Tibial nerve (tissue), 4 donors: Measurements from ENCODE around the gene FADS2.

ENCODE experiments used
- EP300 ChIP-seq, 2 donors: sonication (generic); formaldehyde crosslinking; IDR thresholded peaks; one replicate each; pipeline ENCODE4 v1.6.1; 2017; ENCODE audit warnings: antibody characterized with exemption in 2 of 2, mild to moderate bottlenecking in 1 of 2
- POLR2A ChIP-seq, 2 donors: fragments of 450-650 bp; IDR thresholded peaks; one replicate each; pipeline ENCODE4 v1.6.1; 2017; ENCODE audit warnings: antibody characterized with exemption in 2 of 2, mild to moderate bottlenecking in 2 of 2, moderate library complexity in 2 of 2
- TF ChIP-seq, protein P1 (sequence below), 5 experiments: fragments of 200-600 bp in 3 of 5; fragments of 450-650 bp in 2 of 5; sonication (generic) in 3 of 5; IDR thresholded peaks; one replicate each; pipeline ENCODE4 v1.5.1; 2016 to 2019; ENCODE audit warnings: antibody characterized with exemption in 5 of 5, mild to moderate bottlenecking in 3 of 5, moderate library complexity in 2 of 5

DNA sequence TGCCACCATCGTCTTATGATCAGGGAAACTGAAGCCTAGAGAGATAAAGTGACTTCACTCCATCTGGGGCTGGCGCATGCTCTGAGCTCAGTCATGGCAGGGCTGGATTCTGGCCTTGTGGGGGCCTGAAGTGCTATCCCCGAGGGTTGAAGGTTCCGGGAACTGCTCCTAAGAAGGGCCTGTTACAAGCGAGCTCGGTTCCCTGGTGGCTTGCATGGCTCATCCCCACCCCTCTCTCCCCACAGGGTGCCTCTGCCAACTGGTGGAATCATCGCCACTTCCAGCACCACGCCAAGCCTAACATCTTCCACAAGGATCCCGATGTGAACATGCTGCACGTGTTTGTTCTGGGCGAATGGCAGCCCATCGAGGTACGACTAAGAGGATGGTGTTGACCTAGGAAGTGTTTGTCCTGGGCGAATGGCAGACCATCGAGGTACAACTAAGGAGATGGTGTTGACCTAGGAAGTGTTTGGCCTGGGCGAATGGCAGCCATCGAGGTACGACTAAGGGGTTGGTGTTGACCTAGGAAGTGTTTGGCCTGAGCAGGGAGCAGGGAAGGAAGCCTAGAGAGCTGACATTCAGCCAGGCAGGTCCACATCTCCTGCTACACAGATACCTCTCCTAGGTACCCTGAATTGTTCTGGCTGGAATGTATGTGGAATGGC is 19.9 kb downstream of the FADS2 start:
- TF ChIP-seq, protein P1, sequence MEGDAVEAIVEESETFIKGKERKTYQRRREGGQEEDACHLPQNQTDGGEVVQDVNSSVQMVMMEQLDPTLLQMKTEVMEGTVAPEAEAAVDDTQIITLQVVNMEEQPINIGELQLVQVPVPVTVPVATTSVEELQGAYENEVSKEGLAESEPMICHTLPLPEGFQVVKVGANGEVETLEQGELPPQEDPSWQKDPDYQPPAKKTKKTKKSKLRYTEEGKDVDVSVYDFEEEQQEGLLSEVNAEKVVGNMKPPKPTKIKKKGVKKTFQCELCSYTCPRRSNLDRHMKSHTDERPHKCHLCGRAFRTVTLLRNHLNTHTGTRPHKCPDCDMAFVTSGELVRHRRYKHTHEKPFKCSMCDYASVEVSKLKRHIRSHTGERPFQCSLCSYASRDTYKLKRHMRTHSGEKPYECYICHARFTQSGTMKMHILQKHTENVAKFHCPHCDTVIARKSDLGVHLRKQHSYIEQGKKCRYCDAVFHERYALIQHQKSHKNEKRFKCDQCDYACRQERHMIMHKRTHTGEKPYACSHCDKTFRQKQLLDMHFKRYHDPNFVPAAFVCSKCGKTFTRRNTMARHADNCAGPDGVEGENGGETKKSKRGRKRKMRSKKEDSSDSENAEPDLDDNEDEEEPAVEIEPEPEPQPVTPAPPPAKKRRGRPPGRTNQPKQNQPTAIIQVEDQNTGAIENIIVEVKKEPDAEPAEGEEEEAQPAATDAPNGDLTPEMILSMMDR (IDR thresholded peaks at IDR 0.05) = no peak
- TF ChIP-seq EP300 (IDR thresholded peaks at IDR 0.05) (no peak), POLR2A (IDR thresholded peaks at IDR 0.05) (no peak)
